Activated B cell treated with CpG ODN at 0.5 μM for 24 hours (primary cell): ENCODE results near the gene KRT32. TPM values are rescaled to one million over a fixed set of nuclear protein-coding genes. Genes with fewer than 3 reads are reported as not detected.

Source experiments
- ATAC-seq: fragments of 200-7000 bp; cut with Tn5 transposase; one replicate; pipeline ENCODE4 v1.10.0; 2021; ENCODE audit warnings: low read depth, mild to moderate bottlenecking, moderate library complexity
- CTCF ChIA-PET: fragments of 350-600 bp; sonication (Branson Sonifier 250); formaldehyde crosslinking; loops from one replicate; lab custom pipeline; 2021; ENCODE audit warnings: antibody characterized with exemption; lab: Charles Lee
- POLR2A ChIA-PET: fragments of 350-600 bp; sonication (Branson Sonifier 250); formaldehyde crosslinking; loops from one replicate; lab custom pipeline; 2021; ENCODE audit warnings: antibody characterized with exemption; lab: Charles Lee
- DNase-seq: peaks from one replicate; pipeline ENCODE4 v3.0.0; 2022
- H3K27ac Mint-ChIP-seq: one replicate; pipeline ENCODE4 v1.8.0; 2020; ENCODE audit warnings: mixed read lengths
- H3K27me3 Mint-ChIP-seq: one replicate; pipeline ENCODE4 v1.8.0; 2021; ENCODE audit warnings: mixed read lengths
- H3K36me3 Mint-ChIP-seq: one replicate; pipeline ENCODE4 v1.8.0; 2021; ENCODE audit warnings: low read depth, mixed read lengths
- H3K4me1 Mint-ChIP-seq: one replicate; pipeline ENCODE4 v1.8.0; 2021; ENCODE audit warnings: mixed read lengths
- H3K4me3 Mint-ChIP-seq: one replicate; pipeline ENCODE4 v1.8.0; 2020; ENCODE audit warnings: mild to moderate bottlenecking, mixed read lengths
- H3K9me3 Mint-ChIP-seq: one replicate; pipeline ENCODE4 v1.8.0; 2020; ENCODE audit warnings: mixed read lengths
- CTCF ChIP-seq: fragments of 200-600 bp; IDR thresholded peaks from one replicate; pipeline ENCODE4 v1.8.0; 2022; ENCODE audit warnings: antibody characterized with exemption, mild to moderate bottlenecking
- intact Hi-C: fragments of 100-400 bp; cut with micrococcal nuclease; formaldehyde crosslinking; loops from one replicate; pipeline ENCODE4 v1.15.1; 2024
- total RNA-seq: library from RNA; stranded (reverse); gene quantifications from 2 replicates; pipeline ENCODE4 v1.2.3, GENCODE V29; 2022

Gene KRT32
- total RNA-seq, 1 donor from 2014 or later: not detected

- Mint-ChIP-seq H3K27me3 (peaks cover 24% of the 10 kb centered on the region), H3K36me3 (no peaks in the 10 kb centered on the region), H3K4me3 (no peak overlapping the region), H3K4me1 (no peaks in the 10 kb centered on the region), H3K27ac (no peak overlapping the region), H3K9me3 (no peaks in the 10 kb centered on the region)
- TF ChIP-seq CTCF: no peak
- CTCF ChIA-PET: no interaction called here
- intact Hi-C loops: no loop called here
- ATAC-seq (no peak), DNase-seq (no peak)
- POLR2A ChIA-PET: no interaction called here
Measured at GRCh38 chr17:41442739-41443138, 24.4 kb downstream of the KRT32 start.

- H3K27me3 Mint-ChIP-seq: peaks cover 21% of the 10 kb centered on the region
- POLR2A ChIA-PET: no interaction called here
- H3K36me3 Mint-ChIP-seq: no peaks in the 10 kb centered on the region
- CTCF ChIA-PET: no interaction called here
- intact Hi-C loops: no loop called here
- H3K4me3 Mint-ChIP-seq: no peak within 1 kb of the TSS
- DNase-seq (no peak), ATAC-seq (no peak)
- H3K9me3 Mint-ChIP-seq: no peaks in the 10 kb centered on the region
- no peak for TF ChIP-seq CTCF
- H3K4me1 Mint-ChIP-seq: no peaks in the 10 kb centered on the region
- H3K27ac Mint-ChIP-seq: no peak within 1 kb of the TSS
Measured at GRCh38 chr17:41440531-41441033, 26.6 kb downstream of the KRT32 start, which contains the start of gene KRT38. Gene KRT38, minus strand, starts transcription at chr17:41440983. Its CDS starts 62 bp downstream, at chr17:41440921.

GRCh38 chr17:41439375-41439774 lies 27.8 kb downstream of the KRT32 start:
- POLR2A ChIA-PET: no interaction called here
- CTCF ChIA-PET: no interaction called here

GRCh38 chr17:41437769-41438168 lies 29.4 kb downstream of the KRT32 start:
- Mint-ChIP-seq H3K27me3 (peaks cover 19% of the 10 kb centered on the region), H3K9me3 (no peaks in the 10 kb centered on the region), H3K27ac (no peak overlapping the region), H3K4me1 (no peaks in the 10 kb centered on the region), H3K36me3 (no peaks in the 10 kb centered on the region), H3K4me3 (no peak overlapping the region)
- no peak for DNase-seq
- CTCF ChIA-PET: no interaction called here
- POLR2A ChIA-PET: no interaction called here
- TF ChIP-seq CTCF: no peak
- intact Hi-C loops: no loop called here
- no peak for ATAC-seq

More at GRCh38 chr17:41439375-41439774, 27.8 kb downstream of the KRT32 start:
- intact Hi-C loops: no loop called here
- ATAC-seq (no peak), DNase-seq (no peak)
- H3K4me1 Mint-ChIP-seq: no peaks in the 10 kb centered on the region
- H3K9me3 Mint-ChIP-seq: no peaks in the 10 kb centered on the region
- no peak overlapping the region for H3K4me3 Mint-ChIP-seq
- H3K27ac Mint-ChIP-seq: no peak overlapping the region
- TF ChIP-seq CTCF: no peak
- H3K36me3 Mint-ChIP-seq: no peaks in the 10 kb centered on the region
- peaks cover 20% of the 10 kb centered on the region for H3K27me3 Mint-ChIP-seq

GRCh38 chr17:41437254-41437653 lies 29.9 kb downstream of the KRT32 start:
- CTCF ChIA-PET: no interaction called here
- H3K9me3 Mint-ChIP-seq: no peaks in the 10 kb centered on the region
- no peak overlapping the region for H3K4me3 Mint-ChIP-seq
- no peaks in the 10 kb centered on the region for H3K36me3 Mint-ChIP-seq
- intact Hi-C loops: no loop called here
- no peak for ATAC-seq
- peaks cover 14% of the 10 kb centered on the region for H3K27me3 Mint-ChIP-seq
- no peak overlapping the region for H3K27ac Mint-ChIP-seq
- POLR2A ChIA-PET: no interaction called here
- DNase-seq: no peak
- no peaks in the 10 kb centered on the region for H3K4me1 Mint-ChIP-seq
- no peak for TF ChIP-seq CTCF
